ENCODE results near the gene CWH43. TPM values are rescaled to one million over a fixed set of nuclear protein-coding genes. Genes with fewer than 3 reads are reported as not detected.

Gene CWH43
- total RNA-seq (2022; extraction: Qiagen RNA extraction) = not detected in 5 replicates

DNA sequence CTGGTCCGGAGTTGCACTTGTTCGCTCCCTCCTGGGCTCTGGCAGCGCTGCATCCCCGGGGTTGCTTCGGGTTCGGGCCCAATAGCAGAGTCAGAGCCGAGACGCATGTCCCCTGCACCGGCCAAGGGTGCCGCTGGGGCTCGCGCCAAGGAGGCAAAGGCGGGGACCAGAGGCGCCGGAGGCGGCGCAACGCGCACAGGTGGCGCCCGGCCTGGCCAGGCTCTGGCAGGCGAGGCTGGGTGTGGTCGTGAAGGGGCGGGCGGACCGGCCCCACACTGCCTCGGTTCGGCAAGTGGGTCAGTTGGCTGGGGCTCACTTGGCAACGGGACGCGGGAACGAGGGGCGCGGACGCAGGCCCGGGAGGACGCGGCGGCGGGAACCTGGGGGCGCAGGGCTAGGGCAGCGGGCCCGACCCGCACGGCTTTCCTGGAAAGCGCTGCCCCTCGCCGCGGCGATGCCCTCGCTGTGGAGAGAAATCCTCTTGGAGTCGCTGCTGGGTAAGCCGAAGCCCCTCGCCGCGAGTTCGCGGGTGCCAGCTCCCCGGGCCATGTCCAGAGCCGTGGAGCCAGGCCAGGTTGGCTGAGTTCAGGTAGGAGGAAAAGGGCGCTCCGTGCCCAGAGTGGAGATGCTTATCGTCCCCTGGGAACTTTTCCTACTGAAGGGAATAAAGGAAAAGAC is at the start of gene CWH43:
TSS of gene CWH43 (plus strand) at position 300 of the 678 bp plus-strand sequence. CDS start at position 455, 155 bp downstream.

Other genes with a start within 250 kb of the CWH43 start
- 7.7 to 12.6 TPM (median 10.1 TPM) in 5 replicates for gene FRYL, start 206.0 kb upstream of the CWH43 start, total RNA-seq (2022; extraction: Qiagen RNA extraction)
- 118 to 198 TPM (median 127 TPM) in 5 replicates for gene OCIAD1, start 155.2 kb upstream of the CWH43 start, total RNA-seq (2022; extraction: Qiagen RNA extraction)
- gene OCIAD2, start 79.5 kb upstream of the CWH43 start, total RNA-seq (2022; extraction: Qiagen RNA extraction) = 106 to 160 TPM (median 114 TPM) in 5 replicates